ENCODE results near the gene GOLGA8T.
"Not testable (repeated sequence)": the region's sequence is repeated elsewhere in the genome, so short reads cannot be mapped to it uniquely, and the experiment has no call there.

Gene GOLGA8T

DNA sequence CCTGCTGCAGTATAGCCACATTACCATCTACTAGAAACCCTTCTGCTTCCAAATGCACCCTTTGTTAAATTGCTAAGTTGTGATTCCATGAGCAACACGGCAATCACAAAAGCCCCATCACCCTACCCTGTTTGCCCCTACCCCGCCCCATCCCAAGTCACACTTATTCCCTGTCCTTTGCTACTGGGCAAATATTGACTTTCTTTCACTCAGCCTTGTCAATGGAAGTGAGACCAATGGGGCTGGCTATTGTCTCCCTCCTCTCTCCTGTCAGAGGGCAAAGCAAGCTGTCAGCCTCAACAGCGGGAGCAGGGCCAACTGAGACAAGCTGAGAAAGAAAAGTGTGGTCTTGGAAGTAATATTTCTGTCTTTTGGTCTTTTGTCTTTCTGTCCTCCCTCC lies 52.6 kb downstream of the GOLGA8T start:
- not testable (repeated sequence) for DNase-seq (ENCODE audit: insufficient read length); FAIRE-seq

DNA sequence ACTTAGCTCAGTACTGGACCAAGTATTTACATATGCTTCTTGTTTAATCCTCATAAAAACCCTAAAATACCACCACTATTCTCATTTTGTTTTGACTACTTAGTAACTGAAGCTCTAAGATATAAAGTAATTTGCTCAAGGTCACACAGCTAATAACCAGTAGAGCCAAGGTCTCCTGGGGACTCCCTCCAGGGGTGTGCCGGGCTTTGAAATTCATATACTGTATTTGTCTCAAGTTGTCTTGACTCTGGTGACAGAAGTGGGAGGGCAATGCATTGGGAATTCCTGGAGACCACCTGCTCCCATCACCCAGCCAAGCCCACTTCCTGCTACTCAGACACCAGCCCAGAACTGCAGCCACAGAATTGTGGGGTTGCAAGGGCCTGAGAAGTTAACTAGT lies 54.9 kb downstream of the GOLGA8T start:
- DNase-seq (ENCODE audit: insufficient read length); FAIRE-seq: not testable (repeated sequence)

DNA sequence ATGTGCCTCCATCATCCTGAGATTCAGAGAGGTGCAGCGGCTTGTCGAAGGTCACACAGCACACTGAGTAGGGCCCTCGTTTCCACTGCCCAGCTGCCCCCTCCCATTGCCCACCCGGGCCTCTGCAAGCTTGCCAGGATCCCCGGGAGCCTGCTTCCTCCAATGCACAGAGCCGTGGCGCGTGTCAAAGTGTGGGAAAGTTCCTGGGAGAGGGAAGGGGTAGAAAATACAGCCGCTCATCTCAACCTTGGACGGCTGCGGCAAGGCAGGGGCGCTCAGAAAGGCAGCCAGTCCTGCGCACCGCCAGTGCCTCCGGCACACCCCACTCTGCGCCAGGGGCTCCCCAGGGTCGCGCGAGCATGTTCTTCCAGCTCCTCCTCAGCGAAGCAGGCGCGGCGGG lies 56.3 kb downstream of the GOLGA8T start:
- FAIRE-seq; DNase-seq (ENCODE audit: insufficient read length): not testable (repeated sequence)

DNA sequence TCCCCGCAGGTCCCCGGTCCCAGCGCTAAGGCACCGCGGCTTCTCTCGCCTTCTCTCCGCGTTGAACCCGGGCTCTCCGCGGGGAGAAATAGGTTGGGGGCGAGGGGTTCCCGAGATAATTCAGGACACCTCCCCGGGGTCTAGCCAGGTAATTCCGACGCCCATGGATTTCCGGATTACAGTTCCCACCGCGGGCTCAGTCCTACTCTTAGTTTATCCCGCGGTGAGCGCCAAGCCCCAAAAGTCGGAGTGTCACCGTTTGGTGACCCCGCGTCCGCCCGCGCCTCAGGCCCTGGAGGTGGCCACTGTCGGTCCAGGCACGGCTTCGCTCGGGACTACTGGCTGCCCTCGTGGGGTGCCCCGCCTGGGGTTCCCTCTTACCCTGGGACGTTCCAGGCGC lies 56.8 kb downstream of the GOLGA8T start:
- FAIRE-seq: not testable (repeated sequence)

DNA sequence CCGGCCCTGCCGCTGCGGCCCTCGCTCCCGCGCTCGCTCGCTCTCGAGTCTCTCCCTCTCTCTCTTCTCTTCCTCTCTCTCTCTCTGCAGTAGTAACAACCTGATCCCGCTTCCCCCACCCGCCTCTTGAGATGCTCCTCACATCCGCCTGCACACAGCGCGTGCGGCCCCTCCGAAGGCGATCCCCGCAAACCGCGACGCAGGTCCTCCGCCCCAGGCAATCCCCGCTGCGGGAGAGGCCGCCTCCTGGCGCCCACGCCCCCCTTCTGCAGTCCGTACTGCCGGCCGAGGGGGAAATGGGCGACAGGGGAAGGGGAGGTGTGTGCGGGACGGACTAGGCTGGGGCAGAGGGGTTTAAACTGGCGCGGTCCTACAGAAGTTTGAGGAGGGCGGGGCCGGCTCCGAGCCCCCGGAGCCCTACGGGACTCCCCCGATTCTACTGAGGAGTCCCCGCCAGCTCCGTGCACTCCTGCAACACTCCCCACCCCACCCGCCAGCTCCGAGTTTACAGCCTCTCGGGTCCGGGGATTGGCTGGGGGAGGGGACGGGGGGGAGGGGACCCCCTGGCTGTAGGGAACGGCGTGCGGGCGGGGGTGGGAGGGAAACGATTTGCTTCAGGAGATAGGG lies 57.4 kb downstream of the GOLGA8T start:
- FAIRE-seq: not testable (repeated sequence)

More for the DNA sequence above, 56.8 kb downstream of the GOLGA8T start:
- DNase-seq (ENCODE audit: insufficient read length): not testable (repeated sequence)

DNA sequence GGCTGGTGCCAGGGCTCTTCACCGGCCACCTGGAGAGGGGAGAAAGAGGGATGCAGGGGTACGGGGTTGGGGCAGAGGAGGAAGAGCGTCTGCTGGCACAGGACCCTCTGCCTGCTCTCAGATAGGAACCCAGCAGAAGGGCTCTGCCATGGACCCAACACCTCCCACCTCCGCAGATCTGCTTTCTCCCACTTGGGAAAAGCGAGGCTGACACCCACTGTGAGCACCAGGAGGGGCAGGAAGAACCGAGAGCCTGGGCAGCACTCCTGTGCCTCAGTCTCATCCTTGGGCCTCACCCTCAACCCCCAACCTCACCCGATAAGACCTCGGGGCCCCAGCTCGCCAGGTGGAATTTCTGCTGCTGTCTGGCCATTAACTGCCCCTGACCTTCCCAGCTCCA lies 58.0 kb downstream of the GOLGA8T start:
- not testable (repeated sequence) for FAIRE-seq; DNase-seq (ENCODE audit: insufficient read length)

More for the DNA sequence above, 57.4 kb downstream of the GOLGA8T start:
- not testable (repeated sequence) for DNase-seq (ENCODE audit: insufficient read length)

All from GM12892 (cell line).